Measurements from ENCODE around the gene GDF2.

DNA sequence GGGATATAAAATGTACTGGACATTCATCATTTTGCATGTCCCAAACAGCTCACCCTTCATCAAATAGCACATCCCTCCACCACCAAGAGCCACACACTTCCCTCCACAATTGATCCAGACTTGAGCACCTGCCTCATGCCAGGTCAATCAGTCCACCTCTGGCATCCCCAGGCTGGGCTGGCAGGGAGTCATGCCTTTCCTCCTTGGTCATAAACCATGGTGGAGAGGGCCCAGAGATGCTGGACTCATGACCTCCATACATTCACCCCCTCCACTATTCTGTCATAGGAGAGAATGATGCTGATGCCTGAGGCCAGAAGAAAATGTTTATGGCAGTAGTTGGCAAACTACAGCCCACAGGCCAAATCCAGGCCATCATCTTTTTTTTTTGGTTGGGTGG lies 38.4 kb upstream of the GDF2 start:
- TF ChIP-seq CTCF (IDR thresholded peaks at IDR 0.05; ENCODE audit: low read depth, low read length) (no peak), POLR2A (IDR thresholded peaks at IDR 0.05; ENCODE audit: extremely low read depth, insufficient read length) (no peak), MAX (IDR thresholded peaks at IDR 0.05; ENCODE audit: low read depth, low read length) (no peak)
